Tibial artery (tissue), 4 donors: ENCODE data around the gene ENHO.

Experiments
- DNase-seq, 2 donors: peaks; one replicate each; pipeline ENCODE4 v3.0.0-alpha.2; 2019
- H3K27ac ChIP-seq, 2 donors: fragments of 200-600 bp; sonication (generic) in 1 of 2; 1 replicate in 1 of 2; 2 replicates in 1 of 2; pipeline ENCODE4 v1.5.1; 2018 to 2019; ENCODE audit warnings: mild to moderate bottlenecking in 1 of 2
- H3K27me3 ChIP-seq, 2 donors: fragments of 200-600 bp; sonication (generic) in 1 of 2; one replicate each; pipeline versions ENCODE4 v1.5.1 to v1.6.0; 2016 to 2019
- H3K36me3 ChIP-seq, 3 donors: fragments of 200-600 bp; sonication (generic) in 2 of 3; one replicate each; pipeline ENCODE4 v1.5.1; 2016 to 2019; ENCODE audit warnings: mild to moderate bottlenecking in 2 of 3
- H3K4me1 ChIP-seq, 4 donors: fragments of 200-600 bp; sonication (generic) in 2 of 4; 1 replicate in 3 of 4; 2 replicates in 1 of 4; pipeline ENCODE4 v1.5.1; 2016 to 2019
- H3K4me3 ChIP-seq, 2 donors: fragments of 200-600 bp; sonication (generic) in 1 of 2; 1 replicate in 1 of 2; 2 replicates in 1 of 2; pipeline ENCODE4 v1.5.1; 2018 to 2019; ENCODE audit warnings: mild to moderate bottlenecking in 2 of 2
- H3K9me3 ChIP-seq, 3 donors: fragments of 200-600 bp; sonication (generic) in 1 of 3; one replicate each; pipeline ENCODE4 v1.5.1; 2016 to 2019
- intact Hi-C: fragments of 100-400 bp; cut with DNase I; formaldehyde crosslinking; loops from one replicate; pipeline ENCODE4 v1.15.0; 2023; ENCODE audit warnings: low total_unique reads
- TF ChIP-seq, protein P1 (sequence below), 2 experiments: fragments of 200-600 bp in 1 of 2; fragments of 450-650 bp in 1 of 2; IDR thresholded peaks; one replicate each; pipeline ENCODE4 v1.5.1; 2017 to 2019; ENCODE audit warnings: antibody characterized with exemption in 2 of 2, mild to moderate bottlenecking in 1 of 2, moderate library complexity in 1 of 2

Gene ENHO

DNA sequence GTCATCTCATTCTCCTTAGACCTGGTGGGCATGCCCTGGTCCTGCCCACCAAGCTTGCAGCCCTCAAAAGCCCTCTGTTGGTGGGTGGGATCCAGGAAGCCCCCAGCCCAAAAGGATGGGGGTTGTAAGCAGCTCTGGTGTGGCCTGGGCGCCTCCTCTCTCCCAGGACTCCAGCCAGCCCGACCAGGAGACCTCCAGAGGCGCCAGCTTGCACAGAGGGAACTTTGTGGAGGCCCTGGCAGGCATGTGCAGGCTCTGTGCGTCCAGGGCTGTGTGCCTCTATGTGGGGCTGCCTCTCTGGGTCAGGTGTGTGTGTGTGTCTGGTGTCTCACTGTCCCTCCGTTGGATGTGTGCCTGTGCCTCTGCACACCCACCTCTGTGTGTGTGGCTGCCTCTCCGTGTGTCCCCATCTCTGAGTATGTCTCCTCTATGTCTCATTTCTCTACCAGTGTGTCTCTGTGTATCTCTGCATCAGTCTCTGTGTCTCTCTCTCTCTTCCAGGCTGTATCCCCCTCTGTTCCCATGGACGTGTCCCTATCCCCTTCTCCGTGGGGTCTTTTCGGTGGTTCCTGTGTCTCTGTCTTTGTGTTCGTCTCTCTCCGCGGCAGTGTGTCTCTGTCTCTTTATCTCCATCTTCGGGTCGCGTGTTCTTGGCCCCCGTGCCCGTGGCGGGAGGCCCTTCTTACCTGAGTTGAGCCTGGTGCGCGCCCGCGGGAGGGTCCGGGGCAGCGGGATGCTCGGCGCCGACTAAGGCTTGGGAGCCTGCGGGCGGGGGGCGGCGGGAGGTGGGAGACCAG, 501 bp downstream of the ENHO start:
- TF ChIP-seq, protein P1, sequence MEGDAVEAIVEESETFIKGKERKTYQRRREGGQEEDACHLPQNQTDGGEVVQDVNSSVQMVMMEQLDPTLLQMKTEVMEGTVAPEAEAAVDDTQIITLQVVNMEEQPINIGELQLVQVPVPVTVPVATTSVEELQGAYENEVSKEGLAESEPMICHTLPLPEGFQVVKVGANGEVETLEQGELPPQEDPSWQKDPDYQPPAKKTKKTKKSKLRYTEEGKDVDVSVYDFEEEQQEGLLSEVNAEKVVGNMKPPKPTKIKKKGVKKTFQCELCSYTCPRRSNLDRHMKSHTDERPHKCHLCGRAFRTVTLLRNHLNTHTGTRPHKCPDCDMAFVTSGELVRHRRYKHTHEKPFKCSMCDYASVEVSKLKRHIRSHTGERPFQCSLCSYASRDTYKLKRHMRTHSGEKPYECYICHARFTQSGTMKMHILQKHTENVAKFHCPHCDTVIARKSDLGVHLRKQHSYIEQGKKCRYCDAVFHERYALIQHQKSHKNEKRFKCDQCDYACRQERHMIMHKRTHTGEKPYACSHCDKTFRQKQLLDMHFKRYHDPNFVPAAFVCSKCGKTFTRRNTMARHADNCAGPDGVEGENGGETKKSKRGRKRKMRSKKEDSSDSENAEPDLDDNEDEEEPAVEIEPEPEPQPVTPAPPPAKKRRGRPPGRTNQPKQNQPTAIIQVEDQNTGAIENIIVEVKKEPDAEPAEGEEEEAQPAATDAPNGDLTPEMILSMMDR (IDR thresholded peaks at IDR 0.05) = no peak
- peak overlapping the region; percentile 10 to 31 for H3K27ac ChIP-seq
- H3K27me3 ChIP-seq = peaks cover 0 to 5% of the 10 kb centered on the region in 2 donors
- H3K9me3 ChIP-seq = no peaks in the 10 kb centered on the region
- peaks cover 0 to 15% (median 8%) of the 10 kb centered on the region in 4 donors for H3K4me1 ChIP-seq
- peak overlapping the region; percentile 44 to 54 for H3K4me3 ChIP-seq
- DNase-seq = peak in 1 of 2 donors; percentile 56
- intact Hi-C loops = loop anchor here (5.0 kb wide), 1 partner anchor 65 kb away; the partner anchor contains the start of genes DNAI1 and FAM219A
- H3K36me3 ChIP-seq = no peaks in the 10 kb centered on the region

DNA sequence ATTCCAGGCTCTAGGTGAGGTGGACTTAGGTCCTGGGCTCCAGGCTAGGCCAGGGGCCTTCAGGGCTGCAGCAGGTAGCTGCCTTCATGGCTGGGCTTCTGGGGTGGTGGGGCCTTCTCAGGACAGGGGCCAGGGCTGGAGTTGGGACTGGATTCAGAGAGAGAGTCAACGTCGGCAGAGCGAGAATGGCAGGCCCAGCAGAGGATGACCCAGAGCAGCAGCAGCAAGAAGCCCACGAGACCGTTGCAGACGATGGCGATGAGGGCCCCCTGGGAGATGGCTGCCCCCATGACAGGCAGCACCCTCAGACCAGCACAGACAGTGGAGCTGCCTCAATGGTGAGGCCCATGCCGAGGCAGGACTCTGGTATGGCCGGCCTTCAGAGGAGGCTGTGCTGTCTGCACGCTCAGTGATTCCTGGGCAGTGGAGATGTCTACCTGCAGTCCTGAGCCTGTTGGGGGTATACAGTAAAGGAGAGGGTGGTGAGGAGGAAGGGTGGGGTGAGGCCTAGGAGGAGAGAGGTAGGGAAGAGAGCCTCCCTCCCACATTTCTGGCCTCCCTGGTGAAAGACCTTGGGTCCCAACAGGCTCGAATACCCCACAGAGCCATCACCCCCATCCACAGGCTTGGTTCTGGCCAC, 1.3 kb downstream of the ENHO start:
- no peak overlapping the region for H3K27ac ChIP-seq
- no peak overlapping the region for H3K4me3 ChIP-seq
- intact Hi-C loops = loop anchor here (5.0 kb wide), 1 partner anchor 64 kb away; the partner anchor contains the start of genes DNAI1 and FAM219A
- DNase-seq = peak in 1 of 2 donors; percentile 59
- peaks cover 0 to 15% (median 8%) of the 10 kb centered on the region in 4 donors for H3K4me1 ChIP-seq
- no peaks in the 10 kb centered on the region for H3K9me3 ChIP-seq
- no peaks in the 10 kb centered on the region for H3K36me3 ChIP-seq
- H3K27me3 ChIP-seq = peaks cover 0 to 5% of the 10 kb centered on the region in 2 donors
- TF ChIP-seq, protein P1 (IDR thresholded peaks at IDR 0.05) = no peak

DNA sequence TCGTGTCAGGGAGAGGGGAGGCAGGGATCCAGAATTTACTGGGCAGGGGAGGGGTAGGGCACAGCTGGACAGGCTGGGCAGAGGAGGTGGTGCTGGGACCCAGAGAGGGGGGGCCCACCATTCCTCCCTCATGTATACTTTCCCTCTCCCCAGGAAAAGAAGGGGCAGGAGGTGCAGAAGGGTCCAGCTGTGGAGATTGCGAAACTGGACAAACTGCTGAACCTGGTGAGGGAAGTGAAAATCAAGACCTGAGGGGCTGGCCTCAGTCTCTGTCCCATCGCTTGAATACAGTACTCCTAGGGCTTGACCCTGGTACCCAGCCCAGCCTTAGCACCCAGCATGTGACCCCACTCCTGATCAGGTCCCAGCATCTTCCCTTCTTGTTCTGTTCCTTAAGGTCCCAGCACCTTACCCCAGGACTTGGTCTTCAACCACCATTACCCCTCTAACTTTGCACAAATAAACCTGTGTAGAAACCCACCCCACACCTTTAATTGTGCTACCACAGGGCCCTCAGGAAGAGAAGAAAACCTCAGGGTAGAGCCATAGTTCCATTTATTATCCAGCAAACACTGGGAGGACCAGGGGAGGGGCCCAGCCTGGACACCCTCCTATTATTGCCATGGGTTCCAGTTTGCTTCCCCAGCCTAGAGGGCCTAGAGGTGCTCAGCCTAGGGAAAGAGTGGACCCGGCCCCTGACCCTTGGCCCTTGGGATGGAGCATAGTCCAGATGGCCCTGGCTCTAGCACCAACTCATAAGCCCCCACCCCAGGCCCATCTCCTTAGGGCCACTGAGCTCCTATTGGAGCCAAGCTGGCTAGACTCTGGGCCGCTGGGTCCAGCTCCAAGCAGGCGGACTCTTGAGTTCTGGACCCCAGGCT, 2.0 kb downstream of the ENHO start:
- Histone ChIP-seq H3K4me3 (no peak overlapping the region), H3K27me3 (peaks cover 0 to 2% of the 10 kb centered on the region in 2 donors), H3K9me3 (no peaks in the 10 kb centered on the region), H3K36me3 (no peaks in the 10 kb centered on the region), H3K4me1 (peaks cover 0 to 15% (median 8%) of the 10 kb centered on the region in 4 donors), H3K27ac (no peak overlapping the region)
- TF ChIP-seq, protein P1 (IDR thresholded peaks at IDR 0.05) = no peak
- intact Hi-C loops = loop anchor here (5.0 kb wide), 1 partner anchor 63 kb away; the partner anchor contains the start of genes DNAI1 and FAM219A
- DNase-seq = peak in 1 of 2 donors; percentile 60

DNA sequence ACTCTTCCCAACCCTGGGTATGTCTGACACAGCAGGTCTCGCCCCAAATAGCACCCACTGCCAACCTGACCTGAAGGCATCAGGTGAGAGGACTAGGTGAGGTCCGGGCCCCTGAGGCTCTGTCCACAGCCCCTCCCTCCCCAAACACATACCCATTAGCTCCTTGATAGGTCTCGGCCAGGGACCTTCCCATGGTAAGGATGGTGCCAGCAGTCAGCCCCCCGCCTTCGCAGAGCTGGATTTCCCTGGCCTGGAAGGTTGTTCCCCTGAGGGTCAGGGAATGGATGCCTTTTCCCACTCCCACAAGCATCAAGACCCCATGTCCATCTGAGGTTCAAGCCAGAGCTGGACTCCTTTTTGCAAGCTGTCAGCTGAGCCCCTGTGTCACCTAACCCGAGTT, 2.7 kb downstream of the ENHO start:
- Histone ChIP-seq H3K27ac (no peak overlapping the region), H3K4me3 (no peak overlapping the region), H3K27me3 (peaks cover 0 to 2% of the 10 kb centered on the region in 2 donors), H3K9me3 (no peaks in the 10 kb centered on the region), H3K36me3 (no peaks in the 10 kb centered on the region), H3K4me1 (peaks cover 0 to 15% (median 8%) of the 10 kb centered on the region in 4 donors)
- intact Hi-C loops = loop anchor here (5.0 kb wide), 1 partner anchor 63 kb away; the partner anchor contains the start of genes DNAI1 and FAM219A
- TF ChIP-seq, protein P1 (IDR thresholded peaks at IDR 0.05) = no peak
- peak in 1 of 2 donors; percentile 43 for DNase-seq
